A549 (cell line): ENCODE measurements around the gene SOX6. TPM values are rescaled to one million over a fixed set of nuclear protein-coding genes. Genes with fewer than 3 reads are reported as not detected.

Experiments
- ATAC-seq, 2 experiments: fragments of 200-7000 bp in 1 of 2; fragments of >200 bp in 1 of 2; cut with Nextera tagmentation in 1 of 2; cut with Tn5 transposase in 1 of 2; 3 replicates each; pipeline versions ENCODE4 v1.8.0 to v1.9.1; 2018 to 2020; ENCODE audit warnings: mild to moderate bottlenecking in 1 of 2, moderate library complexity in 1 of 2
- CTCF ChIA-PET: fragments of 300-600 bp; sonication (Branson Sonifier 250); formaldehyde crosslinking; extraction: SDS; loops from one replicate; lab custom pipeline; 2021; ENCODE audit warnings: antibody characterized with exemption, inconsistent platforms; lab: Yijun Ruan, JAX
- POLR2A ChIA-PET: fragments of 350-600 bp; formaldehyde crosslinking; extraction: SDS; loops from one replicate; lab custom pipeline; 2021; ENCODE audit warnings: antibody characterized with exemption, inconsistent platforms; lab: Yijun Ruan, JAX
- DNase-seq, 2 experiments: peaks; one replicate each; pipeline versions ENCODE4 v3.0.0 to v3.0.0-alpha.2; 2011 to 2016; ENCODE audit warnings: low read depth in 1 of 2, low spot score in 1 of 2
- FAIRE-seq: peaks from 2 replicates; lab custom pipeline; 2011; peaks lifted over from hg19 to GRCh38; lab: Jason Lieb, UNC
- H3K27ac ChIP-seq, 2 experiments: fragments of >200 bp; sonication (Bioruptor Twin); formaldehyde crosslinking; 3 replicates each; pipeline ENCODE4 v1.5.1; 2016 to 2017
- H3K4me1 ChIP-seq: fragments of >200 bp; sonication (Bioruptor Twin); formaldehyde crosslinking; 3 replicates; pipeline ENCODE4 v1.6.1; 2016
- H3K4me2 ChIP-seq: fragments of >200 bp; sonication (Bioruptor Twin); formaldehyde crosslinking; 3 replicates; pipeline ENCODE4 v1.6.1; 2016
- H3K4me3 ChIP-seq: fragments of >200 bp; sonication (Bioruptor Twin); formaldehyde crosslinking; 3 replicates; pipeline ENCODE4 v1.5.1; 2016
- H3K9me3 ChIP-seq: fragments of >200 bp; sonication (Bioruptor Twin); formaldehyde crosslinking; 3 replicates; pipeline ENCODE4 v1.6.1; 2016
- BHLHE40 ChIP-seq: IDR thresholded peaks from 2 replicates; pipeline ENCODE4 v1.6.1; 2012; ENCODE audit warnings: low read depth, low read length, inconsistent platforms
- CBX2 ChIP-seq: fragments of 200-600 bp; sonication (generic); IDR thresholded peaks from 2 replicates; pipeline ENCODE4 v1.6.1; 2016; ENCODE audit warnings: low read depth, mild to moderate bottlenecking, borderline replicate concordance
- CHD2 ChIP-seq: fragments of 150-350 bp; IDR thresholded peaks from 2 replicates; pipeline ENCODE4 v1.6.1; 2014; ENCODE audit warnings: low read length; ENCODE audit not compliant: partially characterized antibody
- CHD4 ChIP-seq: fragments of 200-600 bp; sonication (generic); IDR thresholded peaks from 2 replicates; pipeline ENCODE4 v1.6.1; 2016; ENCODE audit warnings: antibody characterized with exemption, mild to moderate bottlenecking, borderline replicate concordance
- EHF ChIP-seq: fragments of 250-450 bp; sonication (Bioruptor Pico); IDR thresholded peaks from 2 replicates; pipeline ENCODE4 v1.5.0; 2020; ENCODE audit warnings: mild to moderate bottlenecking
- EP300 ChIP-seq, 2 experiments: fragments of >200 bp; sonication (Bioruptor Twin); formaldehyde crosslinking; IDR thresholded peaks; 2 replicates in 1 of 2; 3 replicates in 1 of 2; pipeline ENCODE4 v1.6.1; 2016 to 2017
- FOSL2 ChIP-seq, 2 experiments: fragments of 450-650 bp in 1 of 2; fragments of >200 bp in 1 of 2; sonication (Bioruptor Twin) in 1 of 2; formaldehyde crosslinking; IDR thresholded peaks; 2 replicates each; pipeline versions ENCODE4 v1.5.0 to v1.6.1; 2016 to 2020; ENCODE audit warnings: mild to moderate bottlenecking in 1 of 2, moderate library complexity in 1 of 2
- FOXS1 ChIP-seq: fragments of 250-450 bp; sonication (Bioruptor Pico); IDR thresholded peaks from 2 replicates; pipeline ENCODE4 v1.5.0; 2020; ENCODE audit warnings: mild to moderate bottlenecking, moderate library complexity
- HEYL ChIP-seq: fragments of 250-450 bp; sonication (Bioruptor Pico); IDR thresholded peaks from 2 replicates; pipeline ENCODE4 v1.8.0; 2021; ENCODE audit warnings: mild to moderate bottlenecking, moderate library complexity
- HOXB5 ChIP-seq: fragments of 250-450 bp; sonication (Bioruptor Pico); IDR thresholded peaks from 2 replicates; pipeline ENCODE4 v1.5.0; 2020; ENCODE audit warnings: mild to moderate bottlenecking, moderate library complexity
- KDM1A ChIP-seq: fragments of 200-600 bp; sonication (generic); IDR thresholded peaks from 2 replicates; pipeline ENCODE4 v1.6.1; 2016; ENCODE audit warnings: low read depth, mild to moderate bottlenecking
- MYC ChIP-seq: IDR thresholded peaks from 2 replicates; pipeline ENCODE4 v1.6.1; 2012; ENCODE audit warnings: mild to moderate bottlenecking, inconsistent platforms, low read length, improper control_type of control experiment, borderline replicate concordance
- NR3C1 ChIP-seq: fragments of >200 bp; sonication (Bioruptor Twin); formaldehyde crosslinking; IDR thresholded peaks from 3 replicates; pipeline ENCODE4 v1.6.1; 2017
- PHF8 ChIP-seq: fragments of 200-600 bp; sonication (generic); IDR thresholded peaks from 2 replicates; pipeline ENCODE4 v1.6.1; 2016; ENCODE audit warnings: low read depth, mild to moderate bottlenecking, antibody characterized with exemption, moderate library complexity, borderline replicate concordance
- POLR2AphosphoS2 ChIP-seq: conservative IDR thresholded peaks from 2 replicates; pipeline ENCODE4 v1.6.1; 2012; ENCODE audit warnings: low read length, improper control_type of control experiment, inconsistent platforms
- RAD21 ChIP-seq, 2 experiments: fragments of >200 bp in 1 of 2; sonication (Bioruptor Twin) in 1 of 2; formaldehyde crosslinking in 1 of 2; IDR thresholded peaks in 1 of 2; conservative IDR thresholded peaks in 1 of 2; 2 replicates in 1 of 2; 3 replicates in 1 of 2; pipeline ENCODE4 v1.6.1; 2012 to 2018; ENCODE audit warnings: inconsistent platforms in 1 of 2
- RARB ChIP-seq: fragments of 250-450 bp; sonication (Bioruptor Pico); IDR thresholded peaks from 2 replicates; pipeline ENCODE4 v1.8.0; 2021; ENCODE audit warnings: mild to moderate bottlenecking, moderate library complexity
- RNF2 ChIP-seq: fragments of 200-600 bp; sonication (generic); IDR thresholded peaks from 2 replicates; pipeline ENCODE4 v1.6.1; 2016; ENCODE audit warnings: low read depth, mild to moderate bottlenecking, antibody characterized with exemption, moderate library complexity, borderline replicate concordance
- TFCP2L1 ChIP-seq: fragments of 250-450 bp; sonication (Bioruptor Pico); IDR thresholded peaks from 2 replicates; pipeline ENCODE4 v1.5.0; 2021; ENCODE audit warnings: mild to moderate bottlenecking
- TP53 ChIP-seq: fragments of 250-450 bp; sonication (Bioruptor Pico); IDR thresholded peaks from 2 replicates; pipeline ENCODE4 v1.5.0; 2021; ENCODE audit warnings: mild to moderate bottlenecking, moderate library complexity
- ZFP36 ChIP-seq: fragments of 450-650 bp; IDR thresholded peaks from 2 replicates; pipeline ENCODE4 v1.6.1; 2014; ENCODE audit warnings: borderline replicate concordance; ENCODE audit not compliant: partially characterized antibody
- WGBS: methylation state at CpG from one replicate; pipeline ENCODE4 v1.1.6; 2017; ENCODE audit errors: missing lambda C conversion rate; 5-methylcytosine and 5-hydroxymethylcytosine counted together
- polyA plus RNA-seq, 4 experiments: library from polyadenylated mRNA; depleted of rRNA in 3 of 4; stranded (reverse); fragments of >200 nt; fragmentation: RNase III in 1 of 4; extraction: RNeasy Plus Mini Kit Qiagen cat#74134 plus additional on column Dnase treatment in 1 of 4; gene quantifications; 2 replicates in 3 of 4; 3 replicates in 1 of 4; pipeline ENCODE4 v1.2.3, GENCODE V29; 2011 to 2017
- TF ChIP-seq, protein P1 (sequence below): fragments of 200-600 bp; sonication (generic); IDR thresholded peaks from 2 replicates; pipeline ENCODE4 v1.6.1; 2016; ENCODE audit warnings: antibody characterized with exemption, mild to moderate bottlenecking, moderate library complexity
- TF ChIP-seq, protein P2 (sequence below): fragments of 450-650 bp; IDR thresholded peaks from 2 replicates; pipeline ENCODE4 v1.6.1; 2014; ENCODE audit warnings: antibody characterized with exemption
- TF ChIP-seq, protein P3 (sequence below): fragments of 150-350 bp; IDR thresholded peaks from 2 replicates; pipeline ENCODE4 v1.6.1; 2014; ENCODE audit warnings: low read depth, mild to moderate bottlenecking, low read length
- TF ChIP-seq, protein P4 (sequence below): fragments of >200 bp; sonication (Bioruptor Twin); formaldehyde crosslinking; IDR thresholded peaks from 2 replicates; pipeline ENCODE4 v1.6.1; 2016
- TF ChIP-seq, protein P5 (sequence below): fragments of 250-450 bp; sonication (Bioruptor Pico); IDR thresholded peaks from 2 replicates; pipeline ENCODE4 v1.5.0; 2020; ENCODE audit warnings: low read depth, mild to moderate bottlenecking, moderate library complexity
- TF ChIP-seq, protein P6 (sequence below): fragments of 250-450 bp; sonication (Bioruptor Pico); IDR thresholded peaks from 2 replicates; pipeline ENCODE4 v1.5.0; 2021; ENCODE audit warnings: mild to moderate bottlenecking, moderate library complexity, borderline replicate concordance
- TF ChIP-seq, protein P7 (sequence below): IDR thresholded peaks from 2 replicates; pipeline ENCODE4 v1.6.1; 2012; ENCODE audit warnings: low read depth, borderline replicate concordance
- TF ChIP-seq, protein P8 (sequence below): IDR thresholded peaks from 2 replicates; pipeline ENCODE4 v1.6.1; 2012

SOX6 gene
- polyA plus RNA-seq, 2 of the 4 experiments (the other 2 are of a cell fraction), result 0.18 TPM; not detected in 1

DNA sequence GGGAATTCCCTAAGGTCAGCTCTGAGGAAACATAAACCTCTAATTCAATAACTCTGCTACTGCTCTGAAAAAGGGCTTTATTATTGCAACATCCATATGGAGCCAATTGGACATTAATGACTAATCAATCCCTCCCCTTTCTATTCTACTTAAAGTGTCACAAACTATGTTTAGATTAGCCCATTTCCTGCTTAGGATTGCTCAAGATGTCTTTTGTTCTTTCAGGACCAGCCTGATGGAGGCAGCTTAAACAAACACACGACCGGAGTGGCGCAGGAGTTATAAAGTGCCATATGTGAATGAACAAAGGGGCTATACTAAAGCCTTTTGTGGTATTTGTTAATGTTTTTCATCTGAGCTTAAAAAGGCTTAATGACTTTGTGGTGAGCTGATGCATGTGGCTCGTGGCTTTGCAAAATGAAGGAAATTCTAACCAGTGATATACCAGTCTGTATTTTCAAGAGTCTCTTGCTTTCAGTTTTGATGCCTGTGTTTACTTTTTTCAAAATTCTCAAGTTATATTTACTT lies 354.4 kb downstream of the SOX6 start:
- peak; percentile 79 to 80 for ATAC-seq
- peak; percentile 4 to 73 for DNase-seq
- CTCF ChIA-PET, result no interaction called here
- WGBS, result 4% methylated on average over 4 of the region's 4 CpGs
- POLR2A ChIA-PET, result no interaction called here
- Histone ChIP-seq H3K27ac (peak overlapping the region; percentile 39 to 54), H3K4me1 (peaks cover 19% of the 10 kb centered on the region), H3K9me3 (no peaks in the 10 kb centered on the region), H3K4me3 (0 out of 3 replicates have a peak overlapping the region, but pooled peaks have one; percentile 1), H3K4me2 (peak overlapping the region; percentile 71)
- no peak for FAIRE-seq
- TF ChIP-seq KDM1A (no peak), NR3C1 (no peak), RAD21 (conservative IDR thresholded peaks at IDR 0.05 in 1 of 2, IDR thresholded peaks at IDR 0.05 in 1 of 2) (peak in 1 of 2 experiments; percentile 38; a peak in 1 of 5 replicates), ZFP36 (no peak), POLR2AphosphoS2 (no peak), PHF8 (no peak), EHF (CRISPR knock-in tag) (no peak), RNF2 (no peak), BHLHE40 (no peak), EP300 (IDR thresholded peaks at IDR 0.05) (peak in 1 of 2 experiments; percentile 34; a peak in 2 of 5 replicates), HOXB5 (CRISPR knock-in tag) (no peak), HEYL (CRISPR knock-in tag) (no peak), FOSL2 (IDR thresholded peaks at IDR 0.05) (no peak), FOSL2 (CRISPR knock-in tag; IDR thresholded peaks at IDR 0.05) (peak; percentile 54), FOXS1 (CRISPR knock-in tag) (no peak), CBX2 (no peak), CHD4 (no peak), RARB (no peak), TP53 (CRISPR knock-in tag) (no peak), MYC (no peak), TFCP2L1 (CRISPR knock-in tag) (no peak), CHD2 (no peak)
- TF ChIP-seq, protein P1, sequence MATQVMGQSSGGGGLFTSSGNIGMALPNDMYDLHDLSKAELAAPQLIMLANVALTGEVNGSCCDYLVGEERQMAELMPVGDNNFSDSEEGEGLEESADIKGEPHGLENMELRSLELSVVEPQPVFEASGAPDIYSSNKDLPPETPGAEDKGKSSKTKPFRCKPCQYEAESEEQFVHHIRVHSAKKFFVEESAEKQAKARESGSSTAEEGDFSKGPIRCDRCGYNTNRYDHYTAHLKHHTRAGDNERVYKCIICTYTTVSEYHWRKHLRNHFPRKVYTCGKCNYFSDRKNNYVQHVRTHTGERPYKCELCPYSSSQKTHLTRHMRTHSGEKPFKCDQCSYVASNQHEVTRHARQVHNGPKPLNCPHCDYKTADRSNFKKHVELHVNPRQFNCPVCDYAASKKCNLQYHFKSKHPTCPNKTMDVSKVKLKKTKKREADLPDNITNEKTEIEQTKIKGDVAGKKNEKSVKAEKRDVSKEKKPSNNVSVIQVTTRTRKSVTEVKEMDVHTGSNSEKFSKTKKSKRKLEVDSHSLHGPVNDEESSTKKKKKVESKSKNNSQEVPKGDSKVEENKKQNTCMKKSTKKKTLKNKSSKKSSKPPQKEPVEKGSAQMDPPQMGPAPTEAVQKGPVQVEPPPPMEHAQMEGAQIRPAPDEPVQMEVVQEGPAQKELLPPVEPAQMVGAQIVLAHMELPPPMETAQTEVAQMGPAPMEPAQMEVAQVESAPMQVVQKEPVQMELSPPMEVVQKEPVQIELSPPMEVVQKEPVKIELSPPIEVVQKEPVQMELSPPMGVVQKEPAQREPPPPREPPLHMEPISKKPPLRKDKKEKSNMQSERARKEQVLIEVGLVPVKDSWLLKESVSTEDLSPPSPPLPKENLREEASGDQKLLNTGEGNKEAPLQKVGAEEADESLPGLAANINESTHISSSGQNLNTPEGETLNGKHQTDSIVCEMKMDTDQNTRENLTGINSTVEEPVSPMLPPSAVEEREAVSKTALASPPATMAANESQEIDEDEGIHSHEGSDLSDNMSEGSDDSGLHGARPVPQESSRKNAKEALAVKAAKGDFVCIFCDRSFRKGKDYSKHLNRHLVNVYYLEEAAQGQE, result no peak
- TF ChIP-seq, protein P2, sequence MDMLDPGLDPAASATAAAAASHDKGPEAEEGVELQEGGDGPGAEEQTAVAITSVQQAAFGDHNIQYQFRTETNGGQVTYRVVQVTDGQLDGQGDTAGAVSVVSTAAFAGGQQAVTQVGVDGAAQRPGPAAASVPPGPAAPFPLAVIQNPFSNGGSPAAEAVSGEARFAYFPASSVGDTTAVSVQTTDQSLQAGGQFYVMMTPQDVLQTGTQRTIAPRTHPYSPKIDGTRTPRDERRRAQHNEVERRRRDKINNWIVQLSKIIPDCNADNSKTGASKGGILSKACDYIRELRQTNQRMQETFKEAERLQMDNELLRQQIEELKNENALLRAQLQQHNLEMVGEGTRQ, result no peak
- TF ChIP-seq, protein P3, sequence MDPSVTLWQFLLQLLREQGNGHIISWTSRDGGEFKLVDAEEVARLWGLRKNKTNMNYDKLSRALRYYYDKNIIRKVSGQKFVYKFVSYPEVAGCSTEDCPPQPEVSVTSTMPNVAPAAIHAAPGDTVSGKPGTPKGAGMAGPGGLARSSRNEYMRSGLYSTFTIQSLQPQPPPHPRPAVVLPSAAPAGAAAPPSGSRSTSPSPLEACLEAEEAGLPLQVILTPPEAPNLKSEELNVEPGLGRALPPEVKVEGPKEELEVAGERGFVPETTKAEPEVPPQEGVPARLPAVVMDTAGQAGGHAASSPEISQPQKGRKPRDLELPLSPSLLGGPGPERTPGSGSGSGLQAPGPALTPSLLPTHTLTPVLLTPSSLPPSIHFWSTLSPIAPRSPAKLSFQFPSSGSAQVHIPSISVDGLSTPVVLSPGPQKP, result no peak
- TF ChIP-seq, protein P4, sequence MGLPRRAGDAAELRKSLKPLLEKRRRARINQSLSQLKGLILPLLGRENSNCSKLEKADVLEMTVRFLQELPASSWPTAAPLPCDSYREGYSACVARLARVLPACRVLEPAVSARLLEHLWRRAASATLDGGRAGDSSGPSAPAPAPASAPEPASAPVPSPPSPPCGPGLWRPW, result 0 out of 2 replicates have a peak, but pooled peaks have one; percentile 42
- TF ChIP-seq, protein P5, sequence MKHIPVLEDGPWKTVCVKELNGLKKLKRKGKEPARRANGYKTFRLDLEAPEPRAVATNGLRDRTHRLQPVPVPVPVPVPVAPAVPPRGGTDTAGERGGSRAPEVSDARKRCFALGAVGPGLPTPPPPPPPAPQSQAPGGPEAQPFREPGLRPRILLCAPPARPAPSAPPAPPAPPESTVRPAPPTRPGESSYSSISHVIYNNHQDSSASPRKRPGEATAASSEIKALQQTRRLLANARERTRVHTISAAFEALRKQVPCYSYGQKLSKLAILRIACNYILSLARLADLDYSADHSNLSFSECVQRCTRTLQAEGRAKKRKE, result no peak
- TF ChIP-seq, protein P6, sequence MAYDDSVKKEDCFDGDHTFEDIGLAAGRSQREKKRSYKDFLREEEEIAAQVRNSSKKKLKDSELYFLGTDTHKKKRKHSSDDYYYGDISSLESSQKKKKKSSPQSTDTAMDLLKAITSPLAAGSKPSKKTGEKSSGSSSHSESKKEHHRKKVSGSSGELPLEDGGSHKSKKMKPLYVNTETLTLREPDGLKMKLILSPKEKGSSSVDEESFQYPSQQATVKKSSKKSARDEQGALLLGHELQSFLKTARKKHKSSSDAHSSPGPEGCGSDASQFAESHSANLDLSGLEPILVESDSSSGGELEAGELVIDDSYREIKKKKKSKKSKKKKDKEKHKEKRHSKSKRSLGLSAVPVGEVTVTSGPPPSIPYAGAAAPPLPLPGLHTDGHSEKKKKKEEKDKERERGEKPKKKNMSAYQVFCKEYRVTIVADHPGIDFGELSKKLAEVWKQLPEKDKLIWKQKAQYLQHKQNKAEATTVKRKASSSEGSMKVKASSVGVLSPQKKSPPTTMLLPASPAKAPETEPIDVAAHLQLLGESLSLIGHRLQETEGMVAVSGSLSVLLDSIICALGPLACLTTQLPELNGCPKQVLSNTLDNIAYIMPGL (CRISPR knock-in tag), result no peak
- TF ChIP-seq, protein P7, sequence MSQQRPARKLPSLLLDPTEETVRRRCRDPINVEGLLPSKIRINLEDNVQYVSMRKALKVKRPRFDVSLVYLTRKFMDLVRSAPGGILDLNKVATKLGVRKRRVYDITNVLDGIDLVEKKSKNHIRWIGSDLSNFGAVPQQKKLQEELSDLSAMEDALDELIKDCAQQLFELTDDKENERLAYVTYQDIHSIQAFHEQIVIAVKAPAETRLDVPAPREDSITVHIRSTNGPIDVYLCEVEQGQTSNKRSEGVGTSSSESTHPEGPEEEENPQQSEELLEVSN, result no peak
- TF ChIP-seq, protein P8, sequence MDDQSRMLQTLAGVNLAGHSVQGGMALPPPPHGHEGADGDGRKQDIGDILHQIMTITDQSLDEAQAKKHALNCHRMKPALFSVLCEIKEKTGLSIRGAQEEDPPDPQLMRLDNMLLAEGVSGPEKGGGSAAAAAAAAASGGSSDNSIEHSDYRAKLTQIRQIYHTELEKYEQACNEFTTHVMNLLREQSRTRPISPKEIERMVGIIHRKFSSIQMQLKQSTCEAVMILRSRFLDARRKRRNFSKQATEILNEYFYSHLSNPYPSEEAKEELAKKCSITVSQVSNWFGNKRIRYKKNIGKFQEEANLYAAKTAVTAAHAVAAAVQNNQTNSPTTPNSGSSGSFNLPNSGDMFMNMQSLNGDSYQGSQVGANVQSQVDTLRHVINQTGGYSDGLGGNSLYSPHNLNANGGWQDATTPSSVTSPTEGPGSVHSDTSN, result no peak
